AML-193 (cell line): ENCODE measurements around the gene SLC24A3.
A peak's percentile ranks its signal among the peaks of the same experiment; 100 is the strongest.

ENCODE experiments used
- DNase-seq, 2 experiments: peaks; one replicate each; lab custom pipeline; 2025; lab: John Stamatoyannopoulos, UW

Gene SLC24A3

GRCh38 chr20:19302714-19303113 is 90.3 kb downstream of the SLC24A3 start:
- no peak for DNase-seq

- DNase-seq, result no peak
Measured at GRCh38 chr20:19304389-19304788, 91.9 kb downstream of the SLC24A3 start.

GRCh38 chr20:19304886-19305415 is 92.5 kb downstream of the SLC24A3 start:
- DNase-seq, result no peak

- no peak for DNase-seq
Measured at GRCh38 chr20:19308146-19308545, 95.7 kb downstream of the SLC24A3 start.

- no peak for DNase-seq
Measured at GRCh38 chr20:19310541-19310940, 98.1 kb downstream of the SLC24A3 start.

GRCh38 chr20:19313342-19314069 is 101.1 kb downstream of the SLC24A3 start:
- DNase-seq, result no peak

- no peak for DNase-seq
Measured at GRCh38 chr20:19314621-19315020, 102.2 kb downstream of the SLC24A3 start.

- DNase-seq, result no peak
Measured at GRCh38 chr20:19317237-19318069, 105.0 kb downstream of the SLC24A3 start.

- DNase-seq, result no peak
Measured at GRCh38 chr20:19318610-19319009, 106.2 kb downstream of the SLC24A3 start.

- DNase-seq, result no peak
Measured at GRCh38 chr20:19320005-19320404, 107.6 kb downstream of the SLC24A3 start.

- DNase-seq, result no peak
Measured at GRCh38 chr20:19321176-19321575, 108.7 kb downstream of the SLC24A3 start.

GRCh38 chr20:19322061-19322985 is 109.9 kb downstream of the SLC24A3 start:
- DNase-seq, result no peak

- no peak for DNase-seq
Measured at GRCh38 chr20:19327401-19327800, 115.0 kb downstream of the SLC24A3 start.

GRCh38 chr20:19328676-19329075 is 116.2 kb downstream of the SLC24A3 start:
- DNase-seq, result no peak

GRCh38 chr20:19330038-19330437 is 117.6 kb downstream of the SLC24A3 start:
- DNase-seq, result no peak

GRCh38 chr20:19330731-19331130 is 118.3 kb downstream of the SLC24A3 start:
- DNase-seq, result no peak

- no peak for DNase-seq
Measured at GRCh38 chr20:19333563-19333962, 121.1 kb downstream of the SLC24A3 start.

GRCh38 chr20:19335341-19335740 is 122.9 kb downstream of the SLC24A3 start:
- no peak for DNase-seq

- DNase-seq, result no peak
Measured at GRCh38 chr20:19335916-19336315, 123.5 kb downstream of the SLC24A3 start.

- peak; percentile 15 to 20 for DNase-seq
Measured at GRCh38 chr20:19336631-19337030, 124.2 kb downstream of the SLC24A3 start.

- DNase-seq, result no peak
Measured at GRCh38 chr20:19338380-19338779, 125.9 kb downstream of the SLC24A3 start.

- no peak for DNase-seq
Measured at GRCh38 chr20:19338960-19339359, 126.5 kb downstream of the SLC24A3 start.
